ENCODE measurements around the gene ACVR1. TPM values are rescaled to one million over a fixed set of nuclear protein-coding genes. Genes with fewer than 3 reads are reported as not detected.
"Not testable (repeated sequence)": the region's sequence is repeated elsewhere in the genome, so short reads cannot be mapped to it uniquely, and the experiment has no call there.

The ACVR1 gene
- total RNA-seq, 1 donor from 2014 or later = 5.5 TPM

DNA sequence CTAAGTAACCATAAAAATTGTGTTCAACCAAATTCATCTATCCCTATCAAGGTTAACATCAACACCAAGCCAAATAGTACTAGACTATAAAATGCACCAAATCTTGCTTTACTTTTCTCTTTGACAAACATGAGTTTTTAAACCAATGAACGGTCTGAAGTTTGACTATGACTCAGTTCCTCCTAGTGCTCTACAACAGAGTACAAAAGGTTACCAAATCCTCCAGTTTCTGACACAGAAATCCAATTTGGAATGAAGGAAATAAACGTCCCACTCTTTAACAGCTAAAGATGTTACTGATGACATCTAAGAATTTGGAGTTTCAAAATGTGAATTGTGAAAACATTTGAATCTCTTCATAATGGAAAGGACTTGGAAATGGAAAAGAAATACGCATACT, 11.8 kb upstream of the ACVR1 start:
- TF ChIP-seq, protein P1, sequence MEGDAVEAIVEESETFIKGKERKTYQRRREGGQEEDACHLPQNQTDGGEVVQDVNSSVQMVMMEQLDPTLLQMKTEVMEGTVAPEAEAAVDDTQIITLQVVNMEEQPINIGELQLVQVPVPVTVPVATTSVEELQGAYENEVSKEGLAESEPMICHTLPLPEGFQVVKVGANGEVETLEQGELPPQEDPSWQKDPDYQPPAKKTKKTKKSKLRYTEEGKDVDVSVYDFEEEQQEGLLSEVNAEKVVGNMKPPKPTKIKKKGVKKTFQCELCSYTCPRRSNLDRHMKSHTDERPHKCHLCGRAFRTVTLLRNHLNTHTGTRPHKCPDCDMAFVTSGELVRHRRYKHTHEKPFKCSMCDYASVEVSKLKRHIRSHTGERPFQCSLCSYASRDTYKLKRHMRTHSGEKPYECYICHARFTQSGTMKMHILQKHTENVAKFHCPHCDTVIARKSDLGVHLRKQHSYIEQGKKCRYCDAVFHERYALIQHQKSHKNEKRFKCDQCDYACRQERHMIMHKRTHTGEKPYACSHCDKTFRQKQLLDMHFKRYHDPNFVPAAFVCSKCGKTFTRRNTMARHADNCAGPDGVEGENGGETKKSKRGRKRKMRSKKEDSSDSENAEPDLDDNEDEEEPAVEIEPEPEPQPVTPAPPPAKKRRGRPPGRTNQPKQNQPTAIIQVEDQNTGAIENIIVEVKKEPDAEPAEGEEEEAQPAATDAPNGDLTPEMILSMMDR (conservative IDR thresholded peaks at IDR 0.05; ENCODE audit: low read depth, low read length) = no peak
- no peak overlapping the region for H3K4me3 ChIP-seq (ENCODE audit: low read depth, low read length)
- DNase-seq (ENCODE audit: low read depth) = no peak

- DNase-seq (ENCODE audit: low read depth); H3K4me3 ChIP-seq (ENCODE audit: low read depth, low read length): not testable (repeated sequence)
Measured at GRCh38 chr2:157884533-157884932, 8.4 kb upstream of the ACVR1 start.

- DNase-seq (ENCODE audit: low read depth) = no peak
- no peak overlapping the region for H3K4me3 ChIP-seq (ENCODE audit: low read depth, low read length)
- TF ChIP-seq, protein P1 (conservative IDR thresholded peaks at IDR 0.05; ENCODE audit: low read depth, low read length) = no peak
Measured at GRCh38 chr2:157880927-157881326, 4.8 kb upstream of the ACVR1 start.

- H3K4me3 ChIP-seq (ENCODE audit: low read depth, low read length) = no peak overlapping the region
- TF ChIP-seq, protein P1 (conservative IDR thresholded peaks at IDR 0.05; ENCODE audit: low read depth, low read length) = no peak
Measured at GRCh38 chr2:157877761-157878400, 1.8 kb upstream of the ACVR1 start.

DNA sequence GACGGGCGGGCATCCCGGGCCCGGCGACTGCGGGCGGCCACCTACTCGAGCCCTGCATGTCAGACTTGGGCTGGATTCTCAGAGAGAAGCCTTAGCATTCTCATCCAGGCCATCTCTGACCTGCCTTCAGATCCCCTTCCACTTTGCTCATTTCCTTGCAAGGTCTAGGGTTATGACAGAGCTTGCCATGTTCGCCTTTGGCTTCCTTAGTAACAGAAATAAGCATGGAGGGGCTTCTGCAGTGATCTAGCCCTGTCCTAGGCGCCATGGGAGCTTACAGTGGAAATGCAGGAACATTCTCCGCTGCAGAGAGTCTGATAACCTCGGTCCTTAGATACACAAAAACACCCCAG, 632 bp upstream of the ACVR1 start:
- peak overlapping the region; percentile 74 for H3K4me3 ChIP-seq (ENCODE audit: low read depth, low read length)
- TF ChIP-seq, protein P1 (conservative IDR thresholded peaks at IDR 0.05; ENCODE audit: low read depth, low read length) = no peak
- DNase-seq (ENCODE audit: low read depth) = no peak

More at GRCh38 chr2:157877761-157878400, 1.8 kb upstream of the ACVR1 start:
- no peak for DNase-seq (ENCODE audit: low read depth)

- TF ChIP-seq, protein P1 (conservative IDR thresholded peaks at IDR 0.05; ENCODE audit: low read depth, low read length) = no peak
- no peak for DNase-seq (ENCODE audit: low read depth)
- peak overlapping the region; percentile 74 for H3K4me3 ChIP-seq (ENCODE audit: low read depth, low read length)
Measured at GRCh38 chr2:157875641-157876065, 477 bp downstream of the ACVR1 start.

DNA sequence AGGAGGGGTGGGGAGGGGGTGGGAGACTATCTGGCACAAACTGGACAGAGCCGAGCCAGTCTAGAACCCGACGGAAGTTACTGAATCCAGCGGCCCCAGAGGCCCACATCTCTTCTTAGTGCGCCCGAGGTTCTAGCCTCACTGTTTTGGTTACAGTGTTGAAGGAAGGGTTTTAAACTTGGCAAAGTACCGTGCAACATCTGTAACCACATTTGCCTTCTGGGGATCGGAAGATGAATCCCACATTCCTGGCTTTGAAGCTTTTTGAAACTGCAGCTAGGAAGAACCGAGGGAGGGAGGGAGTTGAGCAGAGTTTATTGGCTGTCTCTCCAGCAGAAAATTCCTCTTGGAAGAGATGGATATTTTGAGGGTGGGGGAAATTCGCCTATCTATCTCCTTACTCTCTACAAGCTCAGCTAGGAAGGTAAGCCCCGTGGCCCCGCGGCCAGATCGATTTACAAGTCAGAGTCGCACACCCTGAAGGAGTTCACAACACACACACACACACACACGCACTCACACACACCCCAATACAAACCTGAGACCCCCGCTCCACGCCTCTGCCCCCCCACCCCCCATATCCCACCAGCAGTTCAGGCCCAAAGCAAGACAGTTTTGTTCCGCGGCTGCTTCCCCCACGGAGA, 1.0 kb downstream of the ACVR1 start:
- no peak for DNase-seq (ENCODE audit: low read depth)
- TF ChIP-seq, protein P1 (conservative IDR thresholded peaks at IDR 0.05; ENCODE audit: low read depth, low read length) = no peak
- H3K4me3 ChIP-seq (ENCODE audit: low read depth, low read length) = peak overlapping the region; percentile 74

Data from epithelial cell of proximal tubule (primary cell).